Measurements from ENCODE around the gene KLRG1.

Gene KLRG1

GRCh38 chr12:8949342-8950220 is 39.8 kb upstream of the KLRG1 start, which contains the start of gene M6PR:
TSS of gene M6PR (minus strand) at chr12:8949645. CDS start at chr12:8946404, 3,241 bp downstream.
- POLR2A ChIA-PET = interaction anchor here (0.5 to 1.7 kb wide), 7 partner anchors 9 to 1547 kb away, joined by 3 to 8 read pairs (median 3); no protein-coding TSS in a partner anchor
- H3K4me3 ChIP-seq (ENCODE audit: low read depth, low read length) = peak within 1 kb of the TSS; percentile 95
- peak; percentile 75 for TF ChIP-seq CTCF (IDR thresholded peaks at IDR 0.05; ENCODE audit: insufficient read depth, low read length, missing control alignments)
- peak; percentile 62 for DNase-seq (ENCODE audit: low read depth, low spot score)
- CTCF ChIA-PET = interaction anchor here (0.8 to 2.4 kb wide), 9 partner anchors 11 to 405 kb away, joined by 3 to 7 read pairs (median 5); no protein-coding TSS in a partner anchor

- no peak for DNase-seq (ENCODE audit: low read depth, low spot score)
- no peak for TF ChIP-seq CTCF (IDR thresholded peaks at IDR 0.05; ENCODE audit: insufficient read depth, low read length, missing control alignments)
- ChIA-PET CTCF (interaction anchor here (1.7 to 2.4 kb wide), 5 partner anchors 36 to 406 kb away, joined by 5 to 7 read pairs (median 6); no protein-coding TSS in a partner anchor), POLR2A (interaction anchor here (0.5 to 1.7 kb wide), 6 partner anchors 8 to 1546 kb away, joined by 3 to 8 read pairs (median 3); no protein-coding TSS in a partner anchor)
- H3K4me3 ChIP-seq (ENCODE audit: low read depth, low read length) = peak overlapping the region; percentile 95
Observed at GRCh38 chr12:8950221-8950527, 39.2 kb upstream of the KLRG1 start.

GRCh38 chr12:8950702-8951478 is 38.5 kb upstream of the KLRG1 start:
- ChIA-PET POLR2A (interaction anchor here (1.7 kb wide), 1 partner anchor 293 kb away, joined by 8 read pairs; no protein-coding TSS in a partner anchor), CTCF (interaction anchor here (0.5 to 2.4 kb wide), 5 partner anchors 37 to 406 kb away, joined by 3 to 7 read pairs (median 6); no protein-coding TSS in a partner anchor)
- no peak for DNase-seq (ENCODE audit: low read depth, low spot score)
- no peak for TF ChIP-seq CTCF (IDR thresholded peaks at IDR 0.05; ENCODE audit: insufficient read depth, low read length, missing control alignments)
- peak overlapping the region; percentile 95 for H3K4me3 ChIP-seq (ENCODE audit: low read depth, low read length)

- ChIA-PET POLR2A (no interaction called here), CTCF (interaction anchor here (0.5 to 2.4 kb wide), 3 partner anchors 38 to 123 kb away, joined by 3 to 7 read pairs (median 5); no protein-coding TSS in a partner anchor)
- DNase-seq (ENCODE audit: low read depth, low spot score) = no peak
- no peak overlapping the region for H3K4me3 ChIP-seq (ENCODE audit: low read depth, low read length)
- no peak for TF ChIP-seq CTCF (IDR thresholded peaks at IDR 0.05; ENCODE audit: insufficient read depth, low read length, missing control alignments)
Observed at GRCh38 chr12:8951744-8952143, 37.6 kb upstream of the KLRG1 start.

- POLR2A ChIA-PET = no interaction called here
- no peak overlapping the region for H3K4me3 ChIP-seq (ENCODE audit: low read depth, low read length)
Observed at GRCh38 chr12:8953773-8954402, 35.5 kb upstream of the KLRG1 start.

More at GRCh38 chr12:8953773-8954402, 35.5 kb upstream of the KLRG1 start:
- DNase-seq (ENCODE audit: low read depth, low spot score) = no peak
- no peak for TF ChIP-seq CTCF (IDR thresholded peaks at IDR 0.05; ENCODE audit: insufficient read depth, low read length, missing control alignments)
- CTCF ChIA-PET = no interaction called here

Data from AG04449 (cell line).